GM11168 (cell line): ENCODE data around the gene ZSCAN21.

Source experiments
- in situ Hi-C: fragments of 300-500 bp; cut with MboI; formaldehyde crosslinking; loops from one replicate; pipeline ENCODE4 v1.12.0; 2022; ENCODE audit warnings: low sequenced_read_pairs; ENCODE audit not compliant: unreplicated experiment

The ZSCAN21 gene

GRCh38 chr7:100024020-100024619 lies 25.5 kb upstream of the ZSCAN21 start:
- in situ Hi-C loops = no loop called here

DNA sequence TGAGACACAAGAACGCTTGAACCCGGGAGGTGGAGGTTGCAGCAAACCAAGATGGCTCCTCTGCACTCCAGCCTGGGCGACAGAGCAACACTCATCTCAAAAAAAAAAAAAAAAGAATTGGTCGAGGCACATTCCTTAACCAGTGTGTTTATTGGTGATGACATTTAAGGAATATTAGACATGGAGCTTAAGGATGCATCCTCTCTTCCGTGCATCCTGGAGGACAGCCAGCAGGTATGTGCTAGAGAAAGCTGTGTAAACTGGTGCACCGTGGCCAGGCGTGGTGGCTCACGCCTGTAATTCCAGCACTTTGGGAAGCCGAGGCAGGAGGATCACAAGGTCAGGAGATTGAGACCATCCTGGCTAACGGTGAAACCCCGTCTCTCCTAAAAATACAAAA lies 22.4 kb upstream of the ZSCAN21 start:
- in situ Hi-C loops = no loop called here

- in situ Hi-C loops = no loop called here
These were observed 20.0 kb upstream of the ZSCAN21 start for GRCh38 chr7:100029596-100029995.

DNA sequence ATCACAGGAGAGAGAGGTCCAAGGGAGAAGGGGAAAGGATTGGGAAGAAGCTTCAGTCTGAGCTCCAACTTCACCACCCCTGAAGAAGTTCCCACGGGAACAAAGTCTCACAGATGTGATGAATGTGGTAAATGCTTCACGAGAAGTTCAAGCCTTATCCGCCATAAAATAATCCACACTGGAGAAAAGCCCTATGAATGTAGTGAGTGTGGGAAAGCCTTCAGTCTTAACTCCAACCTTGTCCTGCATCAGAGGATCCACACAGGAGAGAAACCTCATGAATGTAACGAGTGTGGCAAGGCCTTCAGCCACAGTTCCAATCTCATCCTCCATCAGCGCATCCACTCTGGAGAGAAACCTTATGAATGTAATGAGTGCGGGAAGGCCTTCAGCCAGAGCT lies 16.0 kb upstream of the ZSCAN21 start:
- in situ Hi-C loops = no loop called here

- in situ Hi-C loops = no loop called here
These were observed 14.6 kb upstream of the ZSCAN21 start for GRCh38 chr7:100034871-100035510.

GRCh38 chr7:100035876-100036275 lies 13.7 kb upstream of the ZSCAN21 start:
- in situ Hi-C loops = no loop called here

GRCh38 chr7:100038326-100038725 lies 11.2 kb upstream of the ZSCAN21 start:
- in situ Hi-C loops = no loop called here

DNA sequence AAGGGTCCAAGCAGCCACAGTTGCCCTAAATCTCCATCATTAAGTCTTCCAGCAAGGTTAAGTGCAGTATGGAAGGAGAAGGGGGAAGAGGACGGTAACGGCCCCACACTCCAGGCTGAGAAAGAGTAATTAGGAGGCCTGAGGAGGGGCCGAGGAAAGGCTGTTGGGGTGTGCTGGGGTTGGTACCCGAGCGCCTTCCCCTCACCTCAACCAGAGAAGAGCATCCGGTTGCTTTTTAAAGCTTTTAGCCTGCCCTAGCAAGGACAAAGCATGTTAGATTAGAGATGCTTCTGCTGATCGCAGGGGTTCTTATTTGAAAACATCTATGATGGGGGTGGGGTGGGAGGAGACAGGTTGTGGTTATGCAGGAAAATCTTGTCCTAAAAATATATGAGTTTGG lies 9.0 kb upstream of the ZSCAN21 start:
- in situ Hi-C loops = no loop called here

DNA sequence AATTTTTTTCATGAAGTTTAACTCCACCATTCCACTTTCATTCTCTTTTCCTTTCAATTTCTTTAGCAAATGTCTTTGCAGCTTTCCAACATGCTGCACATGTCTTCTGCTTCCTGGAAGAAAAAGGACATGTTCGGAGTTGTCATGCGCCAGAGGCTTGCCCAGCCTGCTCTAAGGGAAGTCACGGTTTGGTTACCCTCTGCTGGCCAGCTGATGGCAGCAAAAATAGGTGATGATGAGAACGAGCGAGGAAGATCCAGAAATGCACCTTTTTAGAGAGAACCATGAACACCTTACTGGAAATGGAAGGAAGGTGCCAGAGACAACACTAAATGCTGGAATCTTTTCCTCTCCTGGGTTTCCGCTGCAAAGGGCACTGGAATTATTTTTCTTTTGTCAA lies 4.9 kb upstream of the ZSCAN21 start:
- in situ Hi-C loops = no loop called here

GRCh38 chr7:100048680-100049079 lies 894 bp upstream of the ZSCAN21 start:
- in situ Hi-C loops = no loop called here

GRCh38 chr7:100051611-100052010 lies 2.0 kb downstream of the ZSCAN21 start:
- in situ Hi-C loops = no loop called here

DNA sequence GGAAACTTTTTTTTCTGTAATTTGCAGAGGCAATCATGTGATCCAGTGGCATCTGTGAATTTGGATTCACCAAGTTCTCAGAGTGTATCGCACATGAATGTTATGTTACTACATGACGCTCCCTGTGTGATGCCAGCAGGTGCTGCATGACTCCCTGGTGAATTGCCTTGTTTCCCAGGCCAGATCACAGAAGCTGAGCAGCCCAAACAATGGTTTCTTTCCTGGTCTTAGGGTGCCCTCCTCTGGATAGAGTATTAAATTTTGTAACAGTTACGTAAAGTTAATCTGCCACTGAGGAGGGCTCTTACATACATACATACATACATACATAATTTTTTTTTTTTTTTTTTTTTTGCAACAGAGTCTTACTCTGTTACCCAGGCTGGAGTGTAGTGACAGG lies 3.6 kb downstream of the ZSCAN21 start:
- in situ Hi-C loops = no loop called here

- in situ Hi-C loops = no loop called here
These were observed 7.4 kb downstream of the ZSCAN21 start for GRCh38 chr7:100057006-100057405.

GRCh38 chr7:100059251-100059739 lies 9.7 kb downstream of the ZSCAN21 start:
- in situ Hi-C loops = no loop called here

- in situ Hi-C loops = no loop called here
These were observed 12.1 kb downstream of the ZSCAN21 start for GRCh38 chr7:100061518-100062193.

DNA sequence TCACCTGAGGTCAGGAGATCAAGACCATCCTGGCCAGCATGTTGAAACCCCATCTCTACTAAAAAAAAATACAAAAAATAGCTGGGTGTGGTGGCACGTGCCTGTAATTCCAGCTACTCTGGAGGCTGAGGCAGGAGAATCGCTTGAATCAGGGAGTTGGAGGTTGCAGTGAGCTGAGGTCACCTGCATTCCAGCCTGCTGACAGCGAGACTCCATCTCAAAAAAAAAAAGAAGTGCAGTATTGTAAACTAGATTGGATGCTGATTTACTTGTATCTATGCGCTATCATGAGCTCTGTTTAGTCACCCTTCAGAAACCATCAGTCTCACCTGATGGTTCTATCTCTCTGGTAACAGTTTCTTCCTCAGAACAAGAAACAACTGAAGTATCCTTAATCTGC lies 13.8 kb downstream of the ZSCAN21 start:
- in situ Hi-C loops = no loop called here

- in situ Hi-C loops = no loop called here
These were observed 14.6 kb downstream of the ZSCAN21 start for GRCh38 chr7:100064162-100064561.

DNA sequence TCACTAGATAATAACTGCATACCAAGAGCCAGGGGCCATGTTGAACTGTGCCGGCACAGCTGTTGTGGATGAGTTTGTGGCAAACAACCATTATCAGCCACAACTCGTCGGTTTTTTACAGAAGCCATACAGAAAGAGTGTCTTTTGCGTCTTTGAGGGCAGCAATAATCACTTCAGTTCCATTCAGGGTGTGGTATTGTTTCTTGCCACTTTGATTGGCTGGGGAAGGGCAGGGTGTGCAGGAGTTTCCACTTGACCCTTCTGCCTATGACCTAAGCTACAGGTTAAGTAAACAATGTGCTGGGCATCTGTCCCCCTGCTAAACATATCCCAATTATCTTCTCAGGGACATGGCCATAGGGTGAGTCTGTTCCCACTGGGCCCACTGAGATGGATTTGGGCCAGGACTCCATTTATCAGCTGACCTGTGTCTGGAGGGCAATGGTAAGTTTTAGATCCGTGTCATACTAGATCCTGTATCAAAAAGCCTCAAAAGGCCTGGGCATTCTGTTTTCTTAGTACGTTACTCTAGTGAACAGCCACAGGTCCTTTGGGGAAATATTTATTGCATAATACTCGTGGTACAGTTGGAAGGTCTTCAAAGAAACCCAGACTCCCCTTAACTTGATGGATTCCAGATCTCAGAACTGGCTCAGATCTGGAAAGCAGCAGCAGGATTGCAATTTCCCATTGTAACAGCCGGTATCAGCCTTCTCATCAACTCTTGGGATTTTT lies 16.0 kb downstream of the ZSCAN21 start:
- in situ Hi-C loops = no loop called here

DNA sequence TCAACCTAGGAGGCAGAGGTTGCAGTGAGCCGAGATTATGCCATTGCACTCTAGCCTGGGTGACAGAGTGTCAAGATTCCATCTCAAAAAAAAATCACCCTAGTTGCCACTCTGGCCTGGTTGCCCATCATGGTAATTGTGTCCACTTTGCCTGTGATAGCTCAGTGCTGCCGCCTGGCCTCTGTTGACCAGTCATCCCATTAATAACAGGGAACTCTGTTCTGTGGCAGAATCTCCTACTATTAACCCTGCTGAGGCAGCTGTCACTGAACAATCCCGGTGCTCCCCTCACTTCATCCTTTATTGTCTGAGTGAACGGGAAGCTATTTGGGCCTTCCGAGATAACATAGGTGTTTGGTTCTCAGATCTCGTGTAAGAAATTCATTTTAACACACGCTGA lies 17.4 kb downstream of the ZSCAN21 start:
- in situ Hi-C loops = no loop called here

DNA sequence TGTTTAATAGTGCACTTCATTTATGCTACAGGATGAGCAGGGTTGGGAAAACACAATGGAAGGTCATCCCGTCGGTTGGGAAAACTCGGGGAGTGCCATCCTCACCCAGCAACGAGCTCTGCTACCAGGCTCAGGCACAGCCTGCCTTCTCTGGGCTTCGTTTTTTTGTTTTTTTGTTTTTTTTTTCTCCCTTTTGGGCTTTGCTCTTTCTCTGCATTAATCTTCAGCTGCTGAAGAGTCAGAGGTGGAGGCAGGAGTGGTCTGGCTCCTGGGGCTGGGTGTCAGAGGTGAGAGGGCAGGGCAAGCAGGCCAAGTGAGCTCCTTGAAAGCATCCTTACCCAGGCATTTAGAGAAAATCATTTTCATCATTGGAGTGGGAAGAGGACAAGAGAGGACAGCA lies 20.4 kb downstream of the ZSCAN21 start:
- in situ Hi-C loops = no loop called here
